NAMALWA (cell line): ENCODE measurements around the gene ZNF775.

Source experiments
- DNase-seq: peaks from one replicate; pipeline ENCODE4 v3.0.0-alpha.2; 2015; ENCODE audit warnings: low spot score

Gene ZNF775

GRCh38 chr7:150401424-150401790 lies 22.3 kb downstream of the ZNF775 start:
- DNase-seq: no peak

- no peak for DNase-seq
These were observed 22.9 kb downstream of the ZNF775 start for GRCh38 chr7:150401861-150402631.

- DNase-seq: no peak
These were observed 23.7 kb downstream of the ZNF775 start for GRCh38 chr7:150402671-150403321.

- DNase-seq: no peak
These were observed 24.4 kb downstream of the ZNF775 start for GRCh38 chr7:150403376-150404171.

- peak; percentile 71 for DNase-seq
These were observed 25.2 kb downstream of the ZNF775 start for GRCh38 chr7:150404172-150404804.

DNA sequence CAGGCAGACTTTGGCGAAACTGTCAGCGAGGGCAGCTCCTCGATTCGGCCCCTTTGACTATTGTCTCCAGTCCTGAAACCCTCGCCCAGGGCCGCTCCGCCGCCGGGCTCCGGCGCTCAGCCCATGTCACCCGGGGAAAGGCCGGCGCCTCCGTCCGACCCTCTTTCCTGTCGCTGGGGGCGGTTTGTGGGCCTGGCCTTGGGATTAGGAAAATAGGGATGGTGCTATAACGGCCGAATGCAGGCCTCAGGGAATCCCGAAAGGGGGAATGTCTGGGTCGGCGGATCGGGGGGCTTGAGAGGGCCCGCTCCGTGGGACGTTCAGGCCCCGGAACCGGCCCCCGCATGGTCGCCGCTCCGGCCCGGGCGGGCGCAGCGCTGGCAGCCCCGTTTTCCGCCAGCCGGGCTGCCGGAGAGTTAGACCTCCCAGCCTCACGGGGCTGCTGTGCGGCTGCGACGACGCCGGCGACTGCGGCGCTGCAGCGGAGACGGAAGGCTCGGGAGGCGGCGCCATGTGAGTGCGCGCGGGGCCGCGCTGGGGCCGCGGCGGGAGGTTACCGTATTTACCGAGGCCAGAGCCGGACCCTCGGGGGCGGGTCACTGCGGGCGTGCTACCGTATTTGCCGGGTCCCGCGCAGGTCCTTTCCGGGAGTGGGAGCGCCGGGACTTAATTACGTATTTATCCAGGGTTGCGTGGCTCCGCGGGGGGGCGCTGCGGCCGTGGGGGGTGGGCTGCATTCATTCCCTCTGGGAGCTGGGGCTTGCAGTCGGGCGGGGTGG lies 25.9 kb downstream of the ZNF775 start:
- peak; percentile 91 for DNase-seq

DNA sequence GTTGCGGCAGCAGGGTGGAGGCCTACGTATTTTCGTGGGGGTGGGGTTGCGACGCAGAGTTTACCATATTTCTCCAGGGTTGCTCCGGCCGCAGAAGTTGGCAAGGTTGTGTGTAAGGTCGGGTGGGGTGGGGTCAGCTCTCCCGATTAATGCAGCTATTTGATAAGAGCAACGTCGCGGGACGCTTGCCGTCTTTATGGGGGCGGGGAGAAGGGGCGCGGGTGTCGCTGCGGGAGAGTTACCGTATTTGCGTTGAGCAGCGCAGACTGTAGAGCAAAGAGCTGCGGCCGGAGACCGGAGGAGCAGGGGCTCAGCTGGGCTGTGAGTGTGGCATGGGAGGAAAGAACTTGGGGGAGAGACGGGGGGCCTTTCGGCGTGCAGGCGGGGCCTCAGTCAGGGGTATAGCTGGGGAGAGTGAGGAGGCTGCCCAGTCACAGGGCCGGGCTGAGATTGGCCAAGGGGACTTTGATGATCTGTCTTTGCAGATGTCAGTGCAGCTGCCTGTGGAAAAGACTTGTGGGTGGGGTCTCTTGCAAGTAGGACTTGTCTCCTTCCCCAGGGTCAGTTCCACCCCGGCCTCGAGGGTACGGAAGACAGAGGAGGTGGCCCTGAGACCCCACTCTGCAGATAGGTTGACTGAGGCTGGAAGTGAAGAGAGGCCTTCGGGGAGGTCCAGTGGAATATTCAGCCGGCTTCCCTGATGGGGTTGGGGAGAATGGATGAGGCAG lies 26.6 kb downstream of the ZNF775 start:
- DNase-seq: peak; percentile 91

- peak; percentile 67 for DNase-seq
These were observed 27.1 kb downstream of the ZNF775 start for GRCh38 chr7:150406312-150406566.

- DNase-seq: peak; percentile 94
These were observed 27.7 kb downstream of the ZNF775 start for GRCh38 chr7:150406567-150407421.

GRCh38 chr7:150407588-150408392 lies 28.7 kb downstream of the ZNF775 start:
- no peak for DNase-seq

- peak; percentile 39 for DNase-seq
These were observed 29.5 kb downstream of the ZNF775 start for GRCh38 chr7:150408393-150409299.

GRCh38 chr7:150409300-150410030 lies 30.3 kb downstream of the ZNF775 start:
- DNase-seq: no peak

DNA sequence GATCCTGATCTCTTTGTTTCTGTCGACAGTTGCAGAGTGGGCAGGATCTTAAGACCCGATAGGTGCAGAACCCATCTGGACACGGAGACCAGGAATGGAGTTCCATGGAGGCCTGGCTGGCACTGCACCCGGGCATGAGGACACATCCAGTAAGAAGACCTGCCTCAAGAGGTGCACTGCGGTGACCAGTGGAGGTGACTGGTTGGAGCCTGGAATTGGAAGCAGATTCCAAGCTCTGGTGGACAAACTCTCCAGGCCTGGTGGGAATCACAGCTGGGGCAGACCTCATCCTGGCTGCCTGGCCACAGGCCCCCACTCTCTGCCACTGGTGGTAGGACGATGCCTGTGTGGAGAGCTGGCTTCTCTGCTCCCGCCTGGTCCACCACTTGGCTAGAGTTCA lies 31.0 kb downstream of the ZNF775 start:
- DNase-seq: no peak

GRCh38 chr7:150410680-150411346 lies 31.7 kb downstream of the ZNF775 start:
- DNase-seq: no peak

- no peak for DNase-seq
These were observed 32.5 kb downstream of the ZNF775 start for GRCh38 chr7:150411606-150412005.

DNA sequence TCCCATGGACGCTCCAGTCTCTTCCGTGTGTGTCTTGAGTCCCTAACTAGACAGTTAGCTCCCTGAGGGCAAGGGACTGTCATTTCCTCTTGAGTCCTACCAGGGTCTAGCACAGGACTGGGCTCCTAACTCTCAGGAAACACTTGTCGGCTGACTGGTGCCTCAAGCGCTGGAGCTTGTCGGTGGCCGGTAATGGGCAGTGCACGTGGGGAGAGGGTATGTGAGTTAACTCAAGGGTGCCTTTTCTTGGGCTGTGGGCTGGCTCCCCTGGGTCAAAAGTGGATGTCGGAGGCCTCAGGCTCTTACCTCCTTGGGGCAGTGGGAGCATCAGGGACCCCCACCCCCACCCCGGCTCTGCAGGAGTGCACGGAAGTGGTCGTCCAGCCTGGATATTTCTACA lies 32.9 kb downstream of the ZNF775 start:
- DNase-seq: no peak
